HL-60 (cell line): ENCODE results near the gene CCDC30.
"Not testable (repeated sequence)": the region's sequence is repeated elsewhere in the genome, so short reads cannot be mapped to it uniquely, and the experiment has no call there.

Experiments used
- DNase-seq, 2 experiments: peaks; one replicate each; pipeline ENCODE4 v3.0.0-alpha.2; 2010 to 2020; ENCODE audit warnings: low read depth in 1 of 2, low spot score in 1 of 2
- H3K27ac ChIP-seq: fragments of 250-450 bp; sonication (Bioruptor Pico); replicated peaks from 2 replicates; pipeline ENCODE4 v1.5.1; 2020; ENCODE audit warnings: mild to moderate bottlenecking, moderate library complexity
- H3K27me3 ChIP-seq: fragments of 250-450 bp; sonication (Bioruptor Pico); 2 replicates; pipeline ENCODE4 v1.5.1; 2021; ENCODE audit warnings: mild to moderate bottlenecking, moderate library complexity; ENCODE audit not compliant: insufficient read depth, poor library complexity, severe bottlenecking
- H3K4me3 ChIP-seq: replicated peaks from 2 replicates; pipeline ENCODE4 v1.5.1; 2011; ENCODE audit warnings: mild to moderate bottlenecking, control low read depth, low read length; ENCODE audit not compliant: insufficient read depth
- CTCF ChIP-seq: IDR thresholded peaks from one replicate; pipeline ENCODE4 v1.5.1; 2011; ENCODE audit warnings: low read length, control low read depth, inconsistent platforms; ENCODE audit not compliant: insufficient read depth
- GABPA ChIP-seq: IDR thresholded peaks from 2 replicates; pipeline ENCODE4 v1.6.1; 2012; ENCODE audit warnings: low read depth
- POLR2AphosphoS5 ChIP-seq: IDR thresholded peaks from 2 replicates; pipeline ENCODE4 v1.6.1; 2012; ENCODE audit warnings: low read depth
- REST ChIP-seq: IDR thresholded peaks from 2 replicates; pipeline ENCODE4 v1.6.1; 2012; ENCODE audit warnings: low read depth; ENCODE audit not compliant: insufficient replicate concordance
- SPI1 ChIP-seq: IDR thresholded peaks from 2 replicates; pipeline ENCODE4 v1.6.1; 2012; ENCODE audit warnings: low read depth, mild to moderate bottlenecking, borderline replicate concordance

The CCDC30 gene

GRCh38 chr1:42680055-42680454 is 217.0 kb downstream of the CCDC30 start:
- Histone ChIP-seq H3K4me3 (no peak overlapping the region), H3K27ac (peak overlapping the region; percentile 94)
- TF ChIP-seq GABPA: no peak
- TF ChIP-seq POLR2AphosphoS5: no peak
- TF ChIP-seq REST: no peak
- TF ChIP-seq SPI1: no peak
- TF ChIP-seq CTCF: no peak

GRCh38 chr1:42680921-42681683 is 218.0 kb downstream of the CCDC30 start:
- no peaks in the 10 kb centered on the region for H3K27me3 ChIP-seq
- H3K27ac ChIP-seq: peak overlapping the region; percentile 94
- peak in 1 of 2 experiments; percentile 22 for DNase-seq
- TF ChIP-seq REST: no peak
- TF ChIP-seq GABPA: no peak
- no peak for TF ChIP-seq CTCF
- TF ChIP-seq POLR2AphosphoS5: no peak; the same call in 1 of the 2 replicates
- TF ChIP-seq SPI1: no peak
- H3K4me3 ChIP-seq: peak overlapping the region; percentile 64

More at GRCh38 chr1:42680055-42680454, 217.0 kb downstream of the CCDC30 start:
- peak in 1 of 2 experiments; percentile 38 for DNase-seq
- no peaks in the 10 kb centered on the region for H3K27me3 ChIP-seq

- Histone ChIP-seq H3K4me3 (peak within 1 kb of the TSS; percentile 70), H3K27ac (peak within 1 kb of the TSS; percentile 94), H3K27me3 (no peaks in the 10 kb centered on the region)
- peak; percentile 90 for TF ChIP-seq POLR2AphosphoS5
- peak; percentile 21; the same call in 1 of the 2 replicates for TF ChIP-seq SPI1
- TF ChIP-seq CTCF: no peak
- TF ChIP-seq GABPA: peak; percentile 81
- peak; percentile 12 for TF ChIP-seq REST
- peak; percentile 98 to 99 for DNase-seq
Measured at GRCh38 chr1:42681741-42682483, 218.8 kb downstream of the CCDC30 start, which contains the start of gene YBX1. YBX1 (plus strand) TSS chr1:42682418; CDS start chr1:42682566, 148 bp downstream.

- Histone ChIP-seq H3K27ac (peak overlapping the region; percentile 94), H3K4me3 (peak overlapping the region; percentile 70)
- DNase-seq, H3K27me3 ChIP-seq: not testable (repeated sequence)
Measured at GRCh38 chr1:42682484-42682738, 219.3 kb downstream of the CCDC30 start.
